GM23338 (cell line): Measurements from ENCODE around the gene CUX1. TPM values are rescaled to one million over a fixed set of nuclear protein-coding genes. Genes with fewer than 3 reads are reported as not detected.

Experiments
- ATAC-seq: fragments of 200-7000 bp; cut with Tn5 transposase; 3 replicates; pipeline ENCODE4 v1.9.1; 2020
- DNase-seq: peaks from one replicate; pipeline ENCODE4 v3.0.0-alpha.2; 2015; ENCODE audit warnings: low spot score
- H2AFZ ChIP-seq: fragments of 200-600 bp; sonication (generic); 2 replicates; pipeline ENCODE4 v1.8.0; 2016; ENCODE audit warnings: antibody characterized with exemption, mild to moderate bottlenecking, moderate library complexity
- H3F3A ChIP-seq: fragments of 200-600 bp; sonication (generic); replicated peaks from 2 replicates; pipeline ENCODE4 v1.8.0; 2017; ENCODE audit warnings: antibody characterized with exemption, mixed run types, low read depth
- H3K27ac ChIP-seq: fragments of 200-600 bp; sonication (generic); 2 replicates; pipeline ENCODE4 v1.6.1; 2016; ENCODE audit warnings: low read depth
- H3K27me3 ChIP-seq: fragments of 200-600 bp; sonication (generic); 2 replicates; pipeline ENCODE4 v1.8.0; 2016; ENCODE audit warnings: mild to moderate bottlenecking, mixed run types, moderate library complexity; ENCODE audit not compliant: insufficient read depth
- H3K36me3 ChIP-seq: fragments of 200-600 bp; sonication (generic); 2 replicates; pipeline ENCODE4 v1.8.0; 2016; ENCODE audit warnings: mild to moderate bottlenecking; ENCODE audit not compliant: insufficient read depth
- H3K4me1 ChIP-seq: fragments of 200-600 bp; sonication (generic); 2 replicates; pipeline ENCODE4 v1.8.0; 2016; ENCODE audit warnings: mild to moderate bottlenecking, moderate library complexity; ENCODE audit not compliant: insufficient read depth
- H3K4me2 ChIP-seq: fragments of 200-600 bp; sonication (generic); 2 replicates; pipeline ENCODE4 v1.7.1; 2017; ENCODE audit warnings: mixed run types
- H3K4me3 ChIP-seq: fragments of 200-600 bp; sonication (generic); 2 replicates; pipeline ENCODE4 v1.6.1; 2016; ENCODE audit warnings: mixed run types
- H3K79me2 ChIP-seq: fragments of 200-600 bp; sonication (generic); replicated peaks from 2 replicates; pipeline ENCODE4 v1.8.0; 2017; ENCODE audit warnings: mild to moderate bottlenecking; ENCODE audit not compliant: insufficient read depth
- H3K9me2 ChIP-seq: fragments of 200-600 bp; sonication (generic); 2 replicates; pipeline ENCODE4 v1.8.0; 2017; ENCODE audit not compliant: insufficient read depth
- H4K20me1 ChIP-seq: fragments of 200-600 bp; sonication (generic); replicated peaks from 2 replicates; pipeline ENCODE4 v1.8.0; 2017; ENCODE audit warnings: mild to moderate bottlenecking; ENCODE audit not compliant: insufficient read depth
- H3K27ac Mint-ChIP-seq: 2 replicates; pipeline ENCODE4 v1.8.0; 2020; ENCODE audit warnings: inconsistent platforms, mild to moderate bottlenecking, moderate library complexity, mixed read lengths
- H3K27me3 Mint-ChIP-seq: 3 replicates; pipeline ENCODE4 v1.8.0; 2022; ENCODE audit warnings: low read depth, mild to moderate bottlenecking, moderate library complexity, mixed read lengths, inconsistent platforms; ENCODE audit not compliant: insufficient read depth, poor library complexity
- H3K36me3 Mint-ChIP-seq: 3 replicates; pipeline ENCODE4 v1.8.0; 2021; ENCODE audit warnings: low read depth, mild to moderate bottlenecking, inconsistent platforms, moderate library complexity, mixed read lengths
- H3K4me1 Mint-ChIP-seq: 3 replicates; pipeline ENCODE4 v1.8.0; 2020; ENCODE audit warnings: mild to moderate bottlenecking, inconsistent platforms, mixed read lengths
- H3K4me3 Mint-ChIP-seq: 3 replicates; pipeline ENCODE4 v1.8.0; 2021; ENCODE audit warnings: moderate library complexity, mild to moderate bottlenecking, inconsistent platforms, mixed read lengths
- H3K9me3 Mint-ChIP-seq: 3 replicates; pipeline ENCODE4 v1.8.0; 2020; ENCODE audit warnings: moderate library complexity, mild to moderate bottlenecking, inconsistent platforms, mixed read lengths
- CREB1 ChIP-seq: fragments of 250-450 bp; sonication (Bioruptor Pico); IDR thresholded peaks from 2 replicates; pipeline ENCODE4 v1.5.0; 2020; ENCODE audit warnings: low read depth, mild to moderate bottlenecking, moderate library complexity
- EZH2 ChIP-seq: fragments of 200-600 bp; sonication (generic); IDR thresholded peaks from one replicate; pipeline ENCODE4 v1.8.0; 2017; ENCODE audit warnings: antibody characterized with exemption, mild to moderate bottlenecking, low read depth; ENCODE audit not compliant: unreplicated experiment
- EZH2phosphoT487 ChIP-seq: fragments of 200-600 bp; sonication (generic); IDR thresholded peaks from one replicate; pipeline ENCODE4 v1.8.1; 2018; ENCODE audit warnings: antibody characterized with exemption; ENCODE audit not compliant: unreplicated experiment
- JUNB ChIP-seq: IDR thresholded peaks from one replicate; pipeline ENCODE4 v1.6.1; 2016; ENCODE audit warnings: antibody characterized with exemption; ENCODE audit not compliant: unreplicated experiment
- NANOG ChIP-seq: IDR thresholded peaks from 2 replicates; pipeline ENCODE4 v1.6.1; 2016; ENCODE audit warnings: antibody characterized with exemption, borderline replicate concordance
- POLR2AphosphoS5 ChIP-seq: IDR thresholded peaks from 2 replicates; pipeline ENCODE4 v1.6.1; 2016; ENCODE audit warnings: antibody characterized with exemption, low read depth
- REST ChIP-seq: IDR thresholded peaks from one replicate; pipeline ENCODE4 v1.6.1; 2018; ENCODE audit warnings: antibody characterized with exemption; ENCODE audit not compliant: unreplicated experiment
- STAT1 ChIP-seq: IDR thresholded peaks from one replicate; pipeline ENCODE4 v1.6.1; 2016; ENCODE audit warnings: antibody characterized with exemption; ENCODE audit not compliant: unreplicated experiment
- ZNF114 ChIP-seq: fragments of 250-450 bp; sonication (Bioruptor Pico); IDR thresholded peaks from 2 replicates; pipeline ENCODE4 v1.5.0; 2020; ENCODE audit warnings: mild to moderate bottlenecking, moderate library complexity
- ZNF331 ChIP-seq: fragments of 250-450 bp; sonication (Bioruptor Pico); IDR thresholded peaks from 2 replicates; pipeline ENCODE4 v1.5.0; 2020; ENCODE audit warnings: low read depth, mild to moderate bottlenecking, moderate library complexity
- polyA plus RNA-seq: library from polyadenylated mRNA; unstranded; fragments of >200 nt; fragmentation: Nextera tagmentation; extraction: Ambion mirVana; gene quantifications from 2 replicates; pipeline ENCODE4 v1.2.1, GENCODE V29; 2016
- total RNA-seq: library from RNA; depleted of rRNA; stranded (reverse); fragments of >200 nt; shearing (Covaris generic); gene quantifications from 2 replicates; pipeline ENCODE4 v1.2.3, GENCODE V29; 2014
- TF ChIP-seq, protein P1 (sequence below), 2 experiments: fragments of 200-600 bp in 1 of 2; sonication (generic) in 1 of 2; conservative IDR thresholded peaks; 2 replicates each; pipeline versions ENCODE4 v1.5.1 to v1.6.1; 2016 to 2017; ENCODE audit warnings: antibody characterized with exemption in 2 of 2, low read depth in 2 of 2, mild to moderate bottlenecking in 2 of 2, moderate library complexity in 1 of 2
- TF ChIP-seq, protein P2 (sequence below): fragments of 250-450 bp; sonication (Bioruptor Pico); IDR thresholded peaks from 2 replicates; pipeline ENCODE4 v1.5.0; 2020; ENCODE audit warnings: mild to moderate bottlenecking, moderate library complexity
- TF ChIP-seq, protein P3 (sequence below): IDR thresholded peaks from 2 replicates; pipeline ENCODE4 v1.6.1; 2016; ENCODE audit warnings: antibody characterized with exemption

Gene CUX1
- total and polyA plus RNA-seq, 2 experiments from 2014 or later: 49.9 to 64.0 TPM

DNA sequence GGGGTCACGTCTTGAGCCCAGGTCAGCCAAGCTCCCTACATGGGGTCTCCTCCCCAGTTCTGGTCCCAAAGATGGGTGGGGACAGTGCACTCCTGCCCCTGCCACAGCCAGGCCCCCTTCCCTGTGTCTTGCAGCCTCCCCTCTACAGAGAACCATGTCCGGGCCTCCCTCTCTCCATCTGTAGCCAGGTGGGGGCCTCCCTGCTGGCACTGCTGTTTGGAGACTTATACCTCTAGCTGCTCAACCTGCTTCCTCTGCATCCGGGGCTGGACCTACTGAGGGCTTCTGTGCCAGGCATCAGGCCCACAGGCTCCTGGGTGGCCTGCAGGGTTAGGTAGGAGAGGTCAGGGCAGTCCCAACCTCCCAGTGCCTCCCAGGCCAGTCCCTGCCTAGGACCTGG, 477.2 kb downstream of the CUX1 start:
- Histone ChIP-seq H3K4me2 (no peak overlapping the region), H3K27me3 (no peaks in the 10 kb centered on the region), H3K9me2 (no peaks in the 10 kb centered on the region), H3K4me1 (peaks cover 16% of the 10 kb centered on the region), H3K79me2 (no peaks in the 10 kb centered on the region), H3F3A (no peaks in the 10 kb centered on the region), H3K27ac (no peak overlapping the region), H3K36me3 (no peaks in the 10 kb centered on the region; the same call in 1 of the 2 replicates), H4K20me1 (peaks cover 17% of the 10 kb centered on the region), H3K4me3 (no peak overlapping the region), H2AFZ (no peak overlapping the region)
- Mint-ChIP-seq H3K27me3 (peaks cover 16% of the 10 kb centered on the region), H3K4me3 (no peak overlapping the region), H3K4me1 (peaks cover 37% of the 10 kb centered on the region), H3K27ac (no peak overlapping the region), H3K36me3 (no peaks in the 10 kb centered on the region), H3K9me3 (no peaks in the 10 kb centered on the region)
- ATAC-seq (no peak), DNase-seq (no peak)
- TF ChIP-seq POLR2AphosphoS5 (no peak), NANOG (no peak), EZH2 (no peak), STAT1 (no peak), CREB1 (CRISPR knock-in tag) (no peak), REST (no peak), JUNB (no peak), ZNF331 (CRISPR knock-in tag) (no peak), ZNF114 (CRISPR knock-in tag) (no peak), EZH2phosphoT487 (no peak)
- TF ChIP-seq, protein P1, sequence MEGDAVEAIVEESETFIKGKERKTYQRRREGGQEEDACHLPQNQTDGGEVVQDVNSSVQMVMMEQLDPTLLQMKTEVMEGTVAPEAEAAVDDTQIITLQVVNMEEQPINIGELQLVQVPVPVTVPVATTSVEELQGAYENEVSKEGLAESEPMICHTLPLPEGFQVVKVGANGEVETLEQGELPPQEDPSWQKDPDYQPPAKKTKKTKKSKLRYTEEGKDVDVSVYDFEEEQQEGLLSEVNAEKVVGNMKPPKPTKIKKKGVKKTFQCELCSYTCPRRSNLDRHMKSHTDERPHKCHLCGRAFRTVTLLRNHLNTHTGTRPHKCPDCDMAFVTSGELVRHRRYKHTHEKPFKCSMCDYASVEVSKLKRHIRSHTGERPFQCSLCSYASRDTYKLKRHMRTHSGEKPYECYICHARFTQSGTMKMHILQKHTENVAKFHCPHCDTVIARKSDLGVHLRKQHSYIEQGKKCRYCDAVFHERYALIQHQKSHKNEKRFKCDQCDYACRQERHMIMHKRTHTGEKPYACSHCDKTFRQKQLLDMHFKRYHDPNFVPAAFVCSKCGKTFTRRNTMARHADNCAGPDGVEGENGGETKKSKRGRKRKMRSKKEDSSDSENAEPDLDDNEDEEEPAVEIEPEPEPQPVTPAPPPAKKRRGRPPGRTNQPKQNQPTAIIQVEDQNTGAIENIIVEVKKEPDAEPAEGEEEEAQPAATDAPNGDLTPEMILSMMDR (conservative IDR thresholded peaks at IDR 0.05; ENCODE audit: low read depth in 2 of 2): no peak
- TF ChIP-seq, protein P2, sequence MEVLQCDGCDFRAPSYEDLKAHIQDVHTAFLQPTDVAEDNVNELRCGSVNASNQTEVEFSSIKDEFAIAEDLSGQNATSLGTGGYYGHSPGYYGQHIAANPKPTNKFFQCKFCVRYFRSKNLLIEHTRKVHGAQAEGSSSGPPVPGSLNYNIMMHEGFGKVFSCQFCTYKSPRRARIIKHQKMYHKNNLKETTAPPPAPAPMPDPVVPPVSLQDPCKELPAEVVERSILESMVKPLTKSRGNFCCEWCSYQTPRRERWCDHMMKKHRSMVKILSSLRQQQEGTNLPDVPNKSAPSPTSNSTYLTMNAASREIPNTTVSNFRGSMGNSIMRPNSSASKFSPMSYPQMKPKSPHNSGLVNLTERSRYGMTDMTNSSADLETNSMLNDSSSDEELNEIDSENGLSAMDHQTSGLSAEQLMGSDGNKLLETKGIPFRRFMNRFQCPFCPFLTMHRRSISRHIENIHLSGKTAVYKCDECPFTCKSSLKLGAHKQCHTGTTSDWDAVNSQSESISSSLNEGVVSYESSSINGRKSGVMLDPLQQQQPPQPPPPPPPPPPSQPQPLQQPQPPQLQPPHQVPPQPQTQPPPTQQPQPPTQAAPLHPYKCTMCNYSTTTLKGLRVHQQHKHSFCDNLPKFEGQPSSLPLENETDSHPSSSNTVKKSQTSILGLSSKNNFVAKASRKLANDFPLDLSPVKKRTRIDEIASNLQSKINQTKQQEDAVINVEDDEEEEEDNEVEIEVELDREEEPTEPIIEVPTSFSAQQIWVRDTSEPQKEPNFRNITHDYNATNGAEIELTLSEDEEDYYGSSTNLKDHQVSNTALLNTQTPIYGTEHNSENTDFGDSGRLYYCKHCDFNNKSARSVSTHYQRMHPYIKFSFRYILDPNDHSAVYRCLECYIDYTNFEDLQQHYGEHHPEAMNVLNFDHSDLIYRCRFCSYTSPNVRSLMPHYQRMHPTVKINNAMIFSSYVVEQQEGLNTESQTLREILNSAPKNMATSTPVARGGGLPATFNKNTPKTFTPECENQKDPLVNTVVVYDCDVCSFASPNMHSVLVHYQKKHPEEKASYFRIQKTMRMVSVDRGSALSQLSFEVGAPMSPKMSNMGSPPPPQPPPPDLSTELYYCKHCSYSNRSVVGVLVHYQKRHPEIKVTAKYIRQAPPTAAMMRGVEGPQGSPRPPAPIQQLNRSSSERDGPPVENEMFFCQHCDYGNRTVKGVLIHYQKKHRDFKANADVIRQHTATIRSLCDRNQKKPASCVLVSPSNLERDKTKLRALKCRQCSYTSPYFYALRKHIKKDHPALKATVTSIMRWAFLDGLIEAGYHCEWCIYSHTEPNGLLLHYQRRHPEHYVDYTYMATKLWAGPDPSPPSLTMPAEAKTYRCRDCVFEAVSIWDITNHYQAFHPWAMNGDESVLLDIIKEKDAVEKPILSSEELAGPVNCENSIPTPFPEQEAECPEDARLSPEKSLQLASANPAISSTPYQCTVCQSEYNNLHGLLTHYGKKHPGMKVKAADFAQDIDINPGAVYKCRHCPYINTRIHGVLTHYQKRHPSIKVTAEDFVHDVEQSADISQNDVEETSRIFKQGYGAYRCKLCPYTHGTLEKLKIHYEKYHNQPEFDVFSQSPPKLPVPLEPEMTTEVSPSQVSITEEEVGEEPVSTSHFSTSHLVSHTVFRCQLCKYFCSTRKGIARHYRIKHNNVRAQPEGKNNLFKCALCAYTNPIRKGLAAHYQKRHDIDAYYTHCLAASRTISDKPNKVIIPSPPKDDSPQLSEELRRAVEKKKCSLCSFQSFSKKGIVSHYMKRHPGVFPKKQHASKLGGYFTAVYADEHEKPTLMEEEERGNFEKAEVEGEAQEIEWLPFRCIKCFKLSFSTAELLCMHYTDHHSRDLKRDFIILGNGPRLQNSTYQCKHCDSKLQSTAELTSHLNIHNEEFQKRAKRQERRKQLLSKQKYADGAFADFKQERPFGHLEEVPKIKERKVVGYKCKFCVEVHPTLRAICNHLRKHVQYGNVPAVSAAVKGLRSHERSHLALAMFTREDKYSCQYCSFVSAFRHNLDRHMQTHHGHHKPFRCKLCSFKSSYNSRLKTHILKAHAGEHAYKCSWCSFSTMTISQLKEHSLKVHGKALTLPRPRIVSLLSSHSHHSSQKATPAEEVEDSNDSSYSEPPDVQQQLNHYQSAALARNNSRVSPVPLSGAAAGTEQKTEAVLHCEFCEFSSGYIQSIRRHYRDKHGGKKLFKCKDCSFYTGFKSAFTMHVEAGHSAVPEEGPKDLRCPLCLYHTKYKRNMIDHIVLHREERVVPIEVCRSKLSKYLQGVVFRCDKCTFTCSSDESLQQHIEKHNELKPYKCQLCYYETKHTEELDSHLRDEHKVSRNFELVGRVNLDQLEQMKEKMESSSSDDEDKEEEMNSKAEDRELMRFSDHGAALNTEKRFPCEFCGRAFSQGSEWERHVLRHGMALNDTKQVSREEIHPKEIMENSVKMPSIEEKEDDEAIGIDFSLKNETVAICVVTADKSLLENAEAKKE (CRISPR knock-in tag): no peak
- TF ChIP-seq, protein P3, sequence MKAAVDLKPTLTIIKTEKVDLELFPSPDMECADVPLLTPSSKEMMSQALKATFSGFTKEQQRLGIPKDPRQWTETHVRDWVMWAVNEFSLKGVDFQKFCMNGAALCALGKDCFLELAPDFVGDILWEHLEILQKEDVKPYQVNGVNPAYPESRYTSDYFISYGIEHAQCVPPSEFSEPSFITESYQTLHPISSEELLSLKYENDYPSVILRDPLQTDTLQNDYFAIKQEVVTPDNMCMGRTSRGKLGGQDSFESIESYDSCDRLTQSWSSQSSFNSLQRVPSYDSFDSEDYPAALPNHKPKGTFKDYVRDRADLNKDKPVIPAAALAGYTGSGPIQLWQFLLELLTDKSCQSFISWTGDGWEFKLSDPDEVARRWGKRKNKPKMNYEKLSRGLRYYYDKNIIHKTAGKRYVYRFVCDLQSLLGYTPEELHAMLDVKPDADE: no peak
